ENCODE measurements around the gene PITX3.

GRCh38 chr10:102247734-102248133 lies 6.4 kb upstream of the PITX3 start:
- TF ChIP-seq GATA2 (IDR thresholded peaks at IDR 0.05; ENCODE audit: low read depth, low read length) = no peak
- TF ChIP-seq GATA3 (IDR thresholded peaks at IDR 0.05; ENCODE audit: low read depth, low read length) = no peak

All from SH-SY5Y (cell line).